NCI-H2081 (cell line): ENCODE data around the gene TAX1BP1.

Experiments
- DNase-seq, 2 experiments: peaks; one replicate each; lab custom pipeline; 2025; lab: John Stamatoyannopoulos, UW

TAX1BP1 gene

DNA sequence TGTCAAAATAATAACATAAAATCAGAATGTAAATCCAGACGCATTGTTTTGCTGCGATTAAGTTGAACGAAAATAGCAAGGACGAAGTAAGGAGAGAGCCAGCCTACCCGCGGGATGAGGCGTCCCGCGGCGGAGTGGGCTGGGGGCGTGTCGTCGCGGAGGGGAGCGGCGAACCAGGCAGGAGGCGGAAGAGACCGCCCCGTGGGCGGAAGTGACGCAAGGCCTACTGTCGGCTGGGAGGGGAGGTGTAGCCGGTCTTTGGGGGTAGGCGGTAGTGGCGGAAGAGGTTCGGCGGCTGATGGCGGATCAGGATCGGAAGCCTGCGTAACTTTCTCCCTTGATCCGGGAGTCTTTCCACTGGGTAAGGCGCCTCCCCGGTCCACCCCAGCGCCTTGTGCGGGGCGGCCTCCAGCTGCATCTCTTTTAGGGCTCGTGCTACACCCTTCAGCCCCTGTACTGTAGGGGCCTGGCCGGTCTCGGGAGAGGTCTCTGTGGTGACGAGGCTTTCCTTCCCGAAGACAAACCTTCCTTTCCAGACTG, at the start of gene TAX1BP1:
Gene TAX1BP1 (plus strand): TSS at position 254 of the 540 bp plus-strand sequence. CDS start 8,363 bp downstream, outside the sequence.
- DNase-seq = peak; percentile 94 to 96

GRCh38 chr7:27690649-27691048, 49.3 kb upstream of the TAX1BP1 start:
- no peak for DNase-seq

DNA sequence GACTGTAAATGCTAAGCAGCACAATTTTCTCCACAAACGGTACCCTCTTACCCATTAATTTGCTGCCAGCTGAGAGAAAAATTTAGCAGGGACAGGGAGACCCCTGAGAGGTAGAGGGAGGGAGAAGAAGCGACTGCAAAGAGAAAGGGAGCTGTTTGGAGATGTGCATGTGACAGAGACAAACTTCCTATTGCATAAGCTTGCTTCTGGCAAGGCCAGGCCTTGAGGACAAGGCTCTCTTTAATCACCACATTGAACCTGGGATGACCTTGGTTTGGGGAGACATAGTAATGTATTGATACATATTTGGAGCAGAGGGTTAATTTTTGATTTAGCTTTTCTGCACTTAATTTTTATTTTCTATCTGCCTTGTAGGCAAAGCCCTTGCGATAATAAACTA, 46.2 kb upstream of the TAX1BP1 start:
- no peak for DNase-seq

- no peak for DNase-seq
Measured at GRCh38 chr7:27695096-27695495, 44.9 kb upstream of the TAX1BP1 start.

DNA sequence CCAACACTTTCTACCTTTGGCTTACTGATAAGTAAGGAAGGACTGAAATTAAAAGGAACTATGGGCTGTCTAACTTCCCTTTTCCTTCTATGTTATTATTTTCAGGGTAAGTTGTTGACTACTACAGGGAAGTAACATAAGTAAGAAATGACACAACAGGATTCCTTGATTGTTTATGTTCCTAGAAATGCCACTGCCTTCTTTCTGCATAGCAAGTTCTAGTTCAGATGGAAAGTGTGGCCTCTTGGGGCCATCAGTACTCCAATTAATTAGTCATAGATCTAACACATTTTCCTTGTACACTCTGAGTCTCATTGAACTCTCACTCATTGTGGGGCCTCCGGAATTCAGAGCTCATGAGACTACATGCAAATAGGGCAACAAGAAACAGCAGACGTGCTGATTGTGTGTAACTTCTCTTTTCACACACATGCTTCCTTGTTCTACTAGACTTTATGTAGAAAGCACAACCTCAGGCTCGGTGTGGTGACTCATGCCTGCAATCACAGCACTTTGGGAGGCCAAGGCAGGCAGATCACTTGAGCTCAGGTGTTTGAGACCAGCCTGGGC, 42.0 kb upstream of the TAX1BP1 start:
- DNase-seq = no peak

- DNase-seq = no peak
Measured at GRCh38 chr7:27699751-27700150, 40.2 kb upstream of the TAX1BP1 start.

- DNase-seq = no peak
Measured at GRCh38 chr7:27700501-27700900, 39.5 kb upstream of the TAX1BP1 start.

DNA sequence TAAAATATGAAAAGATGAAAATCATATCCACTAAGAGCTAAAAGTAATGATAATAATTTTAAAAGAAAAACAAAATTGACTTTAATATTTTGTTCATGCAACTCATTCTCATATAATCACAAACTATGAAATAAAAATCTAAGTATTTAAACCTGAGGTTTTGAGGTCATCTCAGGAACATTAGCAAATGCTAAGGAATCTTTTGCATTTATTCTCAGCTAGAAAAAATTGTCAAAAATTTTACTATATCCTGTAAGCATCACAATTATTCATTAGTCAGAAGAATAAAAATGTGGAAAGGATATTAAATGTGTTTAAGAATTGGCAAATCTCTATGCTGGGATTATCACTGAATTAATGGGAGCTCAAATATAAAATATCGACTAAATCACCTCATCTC, 36.8 kb upstream of the TAX1BP1 start:
- DNase-seq = no peak

DNA sequence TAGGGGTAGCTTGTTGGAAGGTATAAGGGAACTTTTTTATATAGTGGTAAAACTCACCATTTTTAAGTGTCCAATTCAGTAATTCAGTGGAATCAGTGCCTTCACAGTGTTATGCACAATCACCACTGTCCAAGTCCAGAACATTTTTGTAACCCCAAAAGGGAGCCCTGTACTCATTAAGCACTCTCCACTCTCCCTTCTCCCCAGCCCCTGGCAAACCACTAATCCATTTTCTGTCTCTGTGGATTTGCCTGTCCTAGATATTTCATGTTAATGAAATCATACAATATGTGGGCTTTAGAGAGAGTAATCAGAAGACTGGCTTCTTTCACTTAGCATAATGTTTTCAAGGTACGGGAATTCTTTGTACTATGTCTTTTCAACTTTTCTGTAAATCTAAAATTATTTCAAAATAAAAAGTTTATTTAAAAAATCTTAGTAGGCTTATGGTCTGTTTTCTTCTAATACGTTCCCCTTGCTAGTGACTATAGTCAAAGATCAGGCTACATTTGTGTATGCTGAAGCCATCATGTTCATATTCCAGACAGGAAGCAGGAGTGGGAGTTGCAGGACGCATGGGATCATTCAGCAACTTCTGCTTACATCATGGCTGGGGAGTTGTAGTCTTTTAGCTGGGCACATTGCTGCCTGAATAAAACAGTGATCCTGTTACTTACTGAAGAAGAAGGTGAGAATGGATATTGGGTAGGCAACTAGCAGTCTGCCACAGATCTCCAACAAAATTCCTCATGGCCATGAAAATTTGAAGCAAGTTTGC, 35.4 kb upstream of the TAX1BP1 start:
- DNase-seq = no peak

DNA sequence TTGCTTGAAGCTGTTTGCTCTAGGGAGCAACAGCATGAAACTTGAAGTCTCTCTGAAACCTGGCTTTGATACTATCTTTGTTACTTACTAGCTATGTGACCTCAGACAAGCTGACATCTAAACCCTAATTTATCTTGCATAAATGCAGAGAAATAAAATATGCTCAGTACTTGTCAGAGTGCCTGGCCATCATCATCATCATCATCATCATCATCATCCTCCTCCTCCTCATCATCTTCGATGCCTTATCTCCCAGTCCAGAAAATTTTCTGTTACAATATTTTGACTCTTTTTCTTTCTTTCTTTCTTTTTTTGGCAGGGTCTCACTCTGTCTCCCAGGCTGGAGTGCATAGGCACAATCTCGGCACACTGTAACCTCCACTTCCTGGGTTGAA, 34.8 kb upstream of the TAX1BP1 start:
- DNase-seq = no peak

- no peak for DNase-seq
Measured at GRCh38 chr7:27708485-27708884, 31.5 kb upstream of the TAX1BP1 start.

GRCh38 chr7:27709137-27710075, 30.6 kb upstream of the TAX1BP1 start:
- no peak for DNase-seq

DNA sequence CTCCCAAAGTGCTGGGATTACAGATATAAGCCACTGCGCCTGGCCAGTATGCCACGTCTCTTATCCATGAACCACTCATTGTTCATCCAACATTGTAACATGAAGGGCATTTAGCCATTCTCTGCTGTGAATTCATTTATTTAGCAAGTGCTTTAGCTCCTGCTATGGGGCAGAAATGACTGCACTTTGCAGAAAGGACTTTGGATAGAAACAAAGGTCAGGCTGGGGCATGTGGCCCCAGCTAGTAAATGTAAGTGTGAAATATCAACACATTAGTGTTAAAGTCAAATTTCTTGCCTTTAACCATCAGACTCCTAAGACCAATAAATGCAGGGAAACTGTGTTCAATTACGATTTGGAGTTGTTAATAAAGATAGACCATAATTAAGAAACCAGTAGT, 27.7 kb upstream of the TAX1BP1 start:
- no peak for DNase-seq

DNA sequence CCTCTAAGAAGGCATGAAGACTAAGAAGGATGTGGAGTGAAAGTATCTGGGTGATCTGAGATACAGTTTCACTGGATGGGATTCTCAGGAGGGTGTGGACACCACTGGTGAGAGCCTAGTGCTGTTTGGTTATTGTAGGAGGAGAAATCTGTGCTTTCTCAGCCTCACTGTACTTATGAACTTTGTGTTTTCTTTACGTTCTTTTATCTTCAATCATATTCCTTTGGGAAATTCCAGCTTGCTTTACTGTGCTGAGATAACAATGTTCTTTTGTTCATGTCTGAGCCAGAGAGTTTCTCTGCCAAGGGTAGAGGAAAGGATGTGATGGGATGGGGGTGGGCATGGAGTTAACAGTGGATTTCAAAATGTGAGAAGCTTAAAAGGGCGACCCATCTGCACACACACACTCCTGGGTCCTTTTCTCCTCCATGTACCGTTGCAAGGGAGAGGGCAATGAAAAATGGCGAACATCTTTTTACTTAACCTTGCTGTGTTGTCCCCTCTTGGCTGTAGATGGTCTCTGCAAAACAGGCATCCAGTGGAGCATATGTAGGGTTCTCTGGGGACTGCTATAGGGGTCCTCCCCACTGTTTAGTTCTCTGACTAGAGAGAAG, 25.0 kb upstream of the TAX1BP1 start:
- DNase-seq = no peak

- DNase-seq = peak; percentile 9 to 42
Measured at GRCh38 chr7:27723085-27723484, 16.9 kb upstream of the TAX1BP1 start.

- no peak for DNase-seq
Measured at GRCh38 chr7:27727058-27727457, 12.9 kb upstream of the TAX1BP1 start.

- DNase-seq = no peak
Measured at GRCh38 chr7:27730112-27730511, 9.8 kb upstream of the TAX1BP1 start.

DNA sequence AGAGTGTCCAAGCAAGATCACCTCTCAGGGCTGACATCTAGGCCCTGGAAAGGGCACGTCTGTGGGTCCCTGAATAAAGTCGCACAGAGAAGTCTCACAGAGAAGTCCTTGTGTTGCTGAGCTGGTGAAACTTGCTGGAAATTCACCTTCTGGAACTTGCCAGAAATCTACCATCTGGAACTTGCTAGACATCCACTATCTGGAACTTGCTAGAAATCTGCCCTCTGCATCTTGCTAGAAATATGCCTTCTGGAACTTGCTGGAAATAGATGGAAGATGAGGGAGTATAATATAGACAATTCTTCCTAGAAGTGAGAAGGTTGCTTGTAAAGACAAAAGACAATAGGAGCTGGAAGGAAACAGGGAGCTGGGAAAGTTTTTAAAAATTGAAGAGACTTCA, 5.4 kb upstream of the TAX1BP1 start:
- DNase-seq = no peak

DNA sequence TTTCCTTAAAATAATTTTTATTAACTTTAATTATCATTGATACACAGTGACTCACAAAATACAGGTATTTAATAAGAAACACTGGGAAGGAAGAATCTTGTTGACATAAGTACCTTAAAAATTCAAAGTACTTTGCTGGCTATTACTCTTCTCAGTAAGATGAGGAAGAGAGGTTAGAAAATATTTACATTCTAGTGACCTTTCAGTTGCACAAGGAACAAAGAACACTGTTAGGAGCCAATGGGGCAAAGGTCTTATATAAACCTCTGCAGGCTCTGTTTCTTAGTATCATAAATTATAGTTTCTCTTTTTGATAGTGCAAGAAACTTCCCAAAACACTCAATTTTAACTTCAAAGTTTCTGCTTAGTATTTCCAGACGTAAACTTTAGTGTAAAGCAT, 4.8 kb upstream of the TAX1BP1 start:
- DNase-seq = no peak

DNA sequence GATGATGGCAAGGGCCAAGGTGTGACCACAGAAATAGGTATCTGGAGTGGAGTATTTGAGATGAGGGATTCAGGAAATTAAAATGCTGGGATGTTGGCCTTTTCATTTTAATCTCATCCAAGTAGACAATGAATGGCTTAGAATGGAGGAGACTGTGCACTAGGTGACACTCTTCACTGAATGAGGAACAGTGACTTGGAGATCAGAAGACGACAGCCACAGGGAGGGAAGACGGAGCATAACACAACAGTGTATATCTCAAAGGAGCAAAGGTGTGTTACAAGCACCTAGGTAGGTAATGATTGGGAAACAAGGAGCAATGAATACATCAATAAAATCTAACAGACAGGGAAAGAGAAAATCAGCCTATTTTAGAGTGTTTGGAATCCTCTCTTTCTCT, 4.1 kb upstream of the TAX1BP1 start:
- no peak for DNase-seq

GRCh38 chr7:27737178-27737577, 2.8 kb upstream of the TAX1BP1 start:
- DNase-seq = no peak

DNA sequence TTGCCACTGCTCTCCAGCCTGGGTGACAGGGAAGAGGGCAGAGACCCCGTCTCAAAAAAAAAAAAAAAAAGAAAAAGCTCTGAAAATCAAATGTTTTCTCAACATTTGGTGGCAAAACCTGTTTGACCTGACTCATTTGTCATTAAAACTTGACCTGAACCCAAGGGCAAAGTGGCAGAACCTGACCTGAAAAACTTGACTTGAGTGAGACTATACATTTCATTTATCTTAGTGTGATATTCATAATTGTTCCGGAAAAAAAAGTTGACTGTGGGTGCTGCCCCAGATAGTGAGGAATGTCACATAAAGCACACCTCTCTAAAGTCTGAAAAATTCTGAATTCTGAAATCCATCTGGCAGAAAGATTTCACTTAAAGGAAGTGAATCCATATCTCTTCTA, 2.3 kb upstream of the TAX1BP1 start:
- no peak for DNase-seq
